HG02852 (cell line): ENCODE results near the gene MEIOB.
"Not testable (repeated sequence)": the region's sequence is repeated elsewhere in the genome, so short reads cannot be mapped to it uniquely, and the experiment has no call there.

Experiments used
- ATAC-seq: cut with Tn5 transposase; IDR thresholded peaks from one replicate; pipeline ENCODE4 v1.9.1; 2021; ENCODE audit warnings: mild to moderate bottlenecking, moderate library complexity; ENCODE audit not compliant: unreplicated experiment

The MEIOB gene

GRCh38 chr16:1816396-1817275, 55.3 kb downstream of the MEIOB start:
- ATAC-seq: no peak

DNA sequence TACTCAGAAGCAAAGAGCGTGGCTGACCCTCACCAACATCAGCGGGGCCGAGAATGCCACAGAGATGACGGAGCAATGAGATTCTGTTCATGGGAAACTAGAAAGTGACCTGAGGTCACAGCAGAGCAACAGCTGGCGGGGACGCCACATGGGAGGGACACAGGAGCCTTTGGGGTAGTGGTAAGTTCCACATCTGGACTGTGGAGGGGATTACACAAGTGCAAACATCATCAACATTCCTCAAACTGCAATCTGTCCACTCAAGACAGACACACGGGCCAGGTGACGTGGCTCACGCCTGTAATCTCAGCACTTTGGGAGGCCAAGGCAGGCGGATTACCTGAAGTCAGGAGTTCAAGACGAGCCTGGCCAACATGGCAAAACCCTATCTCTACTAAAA, 56.5 kb downstream of the MEIOB start:
- ATAC-seq: no peak

- ATAC-seq: no peak
Observed at GRCh38 chr16:1812732-1813163, 59.2 kb downstream of the MEIOB start.

DNA sequence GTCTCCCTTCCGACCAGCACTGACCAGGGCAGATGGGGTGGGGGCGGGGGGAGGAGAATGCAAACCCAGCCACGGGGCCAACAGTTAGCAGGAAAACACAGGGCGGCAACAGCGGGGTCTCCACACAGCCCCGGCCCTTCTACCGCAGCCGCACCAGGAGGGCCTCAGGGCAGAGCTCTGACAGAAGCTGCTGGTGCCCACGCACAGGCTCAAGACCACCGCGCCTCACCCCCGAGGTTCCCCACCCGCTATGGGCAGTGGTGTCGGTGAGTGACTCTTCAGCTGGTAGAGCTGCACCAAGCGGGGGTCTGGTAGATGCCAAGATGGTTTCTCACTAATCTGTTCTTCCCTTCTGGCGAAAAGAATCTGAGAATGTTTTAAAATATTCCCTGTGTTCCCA, 61.4 kb downstream of the MEIOB start:
- ATAC-seq: no peak

DNA sequence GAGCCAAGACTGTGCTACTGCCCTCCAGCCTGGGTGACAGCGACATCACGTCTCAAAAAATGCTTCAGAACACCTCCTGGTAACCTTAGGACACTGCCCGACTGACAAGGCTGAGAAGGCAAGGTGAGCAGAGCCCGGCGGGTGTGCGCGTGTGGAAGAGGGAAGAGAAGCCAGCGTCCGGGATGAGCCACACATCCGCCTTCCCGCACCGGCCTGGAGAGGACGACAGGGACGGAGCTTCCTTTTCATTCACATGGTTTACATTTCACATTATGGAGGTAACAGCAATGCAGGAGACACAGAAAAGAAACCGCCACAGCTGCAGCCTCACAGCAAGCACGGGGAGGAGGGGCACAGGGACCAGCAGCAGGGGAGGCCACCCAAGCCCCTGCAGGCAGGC, 61.9 kb downstream of the MEIOB start:
- ATAC-seq: no peak

- no peak for ATAC-seq
Observed at GRCh38 chr16:1809281-1809801, 62.6 kb downstream of the MEIOB start.

DNA sequence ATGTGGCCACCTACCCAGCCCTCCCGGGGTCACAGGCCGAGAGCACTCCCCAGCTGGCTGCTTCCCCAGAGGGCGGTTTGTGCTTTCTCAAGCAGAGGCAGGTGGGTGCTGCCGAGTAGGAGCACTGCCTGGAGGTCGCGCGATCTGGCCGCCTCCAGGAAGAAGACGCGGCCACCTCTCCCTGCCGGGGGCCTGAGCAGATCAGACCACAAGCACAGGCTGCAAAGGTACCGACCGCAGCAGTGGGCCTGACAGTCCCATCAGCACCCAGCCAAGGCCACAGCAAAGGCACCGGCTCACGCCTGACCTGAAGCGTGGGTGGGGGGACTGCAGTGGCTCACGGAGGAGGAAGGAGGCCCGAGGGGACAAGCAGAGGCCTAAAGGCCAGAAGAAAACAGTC, 63.3 kb downstream of the MEIOB start:
- no peak for ATAC-seq

DNA sequence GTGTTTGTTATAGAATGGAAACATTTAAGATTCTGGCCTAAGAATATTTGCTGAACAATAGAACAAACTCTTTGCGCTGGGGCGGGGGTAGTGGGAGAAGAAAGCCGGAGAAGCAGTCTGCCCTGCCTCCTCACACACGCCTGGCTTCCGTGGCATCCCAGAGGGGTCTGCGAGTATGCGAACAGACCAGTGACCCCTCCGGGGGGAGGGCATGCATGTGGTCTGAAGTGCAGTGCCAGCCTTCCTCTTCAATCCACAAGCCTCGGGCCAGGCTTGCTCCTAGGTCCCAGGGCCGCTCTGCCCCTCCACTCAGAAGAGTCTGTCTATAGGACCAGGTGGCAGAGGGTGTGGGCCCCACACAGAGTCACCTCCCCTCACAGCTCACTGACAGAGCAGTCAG, 64.3 kb downstream of the MEIOB start:
- ATAC-seq: no peak

DNA sequence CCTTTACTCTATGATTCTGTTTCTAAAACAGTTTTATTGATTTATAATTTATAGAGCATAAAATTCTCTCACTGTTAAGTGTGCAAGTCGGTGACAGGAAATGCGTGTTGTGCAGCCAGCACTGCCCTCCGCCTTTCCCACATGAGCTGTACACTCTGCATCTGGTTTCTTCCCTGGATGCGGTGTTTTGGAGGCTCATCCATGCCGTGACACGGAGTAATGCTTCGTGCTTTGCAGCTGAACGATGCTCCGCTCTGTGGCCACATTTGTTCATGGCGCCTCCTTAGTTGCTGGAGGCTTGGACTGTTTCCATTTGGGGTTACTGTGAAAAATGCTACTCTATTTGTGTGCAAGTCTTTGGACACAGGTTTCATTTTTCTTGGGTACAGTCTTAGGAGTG, 71.3 kb downstream of the MEIOB start:
- ATAC-seq: no peak

- not testable (repeated sequence) for ATAC-seq
Observed at GRCh38 chr16:1799263-1799662, 72.7 kb downstream of the MEIOB start.

GRCh38 chr16:1794908-1795666, 76.9 kb downstream of the MEIOB start:
- no peak for ATAC-seq

DNA sequence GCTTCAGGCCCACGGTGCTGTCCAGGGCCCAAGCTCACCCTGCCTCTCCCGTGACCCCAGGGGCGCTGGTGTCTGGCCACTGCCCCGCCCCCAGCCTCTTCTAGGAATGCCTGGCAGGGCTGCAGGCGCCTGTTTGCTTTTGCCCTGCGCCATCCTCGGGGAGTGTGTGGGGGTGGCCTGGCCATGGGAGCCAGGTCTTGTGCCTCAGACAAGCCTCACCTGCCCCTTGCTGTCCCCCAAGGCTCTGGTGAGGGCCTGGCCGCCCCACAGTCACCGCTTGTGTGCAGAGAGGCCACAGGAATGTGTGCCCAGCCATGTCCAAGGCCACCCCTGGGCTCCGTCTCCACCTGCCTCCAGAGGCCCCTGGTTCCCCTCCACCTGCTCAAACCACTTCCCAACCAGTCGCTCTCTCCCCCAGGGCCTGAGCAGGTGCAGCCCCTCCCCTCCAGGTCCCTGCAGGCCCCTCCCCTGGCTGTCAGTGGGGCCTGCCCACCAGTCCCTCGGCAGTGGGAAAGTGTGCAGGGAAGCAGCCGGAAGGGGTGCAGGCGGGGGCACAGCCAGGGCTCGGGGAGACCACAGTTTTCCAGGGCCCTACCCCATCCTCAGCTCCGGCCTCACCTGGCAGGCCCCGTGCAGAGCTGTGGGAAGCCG, 77.6 kb downstream of the MEIOB start:
- no peak for ATAC-seq

GRCh38 chr16:1793578-1794220, 78.3 kb downstream of the MEIOB start, which contains the start of gene IGFALS:
Gene IGFALS (minus strand): TSS chr16:1793705. CDS start chr16:1793652, 53 bp downstream.
- ATAC-seq: no peak

DNA sequence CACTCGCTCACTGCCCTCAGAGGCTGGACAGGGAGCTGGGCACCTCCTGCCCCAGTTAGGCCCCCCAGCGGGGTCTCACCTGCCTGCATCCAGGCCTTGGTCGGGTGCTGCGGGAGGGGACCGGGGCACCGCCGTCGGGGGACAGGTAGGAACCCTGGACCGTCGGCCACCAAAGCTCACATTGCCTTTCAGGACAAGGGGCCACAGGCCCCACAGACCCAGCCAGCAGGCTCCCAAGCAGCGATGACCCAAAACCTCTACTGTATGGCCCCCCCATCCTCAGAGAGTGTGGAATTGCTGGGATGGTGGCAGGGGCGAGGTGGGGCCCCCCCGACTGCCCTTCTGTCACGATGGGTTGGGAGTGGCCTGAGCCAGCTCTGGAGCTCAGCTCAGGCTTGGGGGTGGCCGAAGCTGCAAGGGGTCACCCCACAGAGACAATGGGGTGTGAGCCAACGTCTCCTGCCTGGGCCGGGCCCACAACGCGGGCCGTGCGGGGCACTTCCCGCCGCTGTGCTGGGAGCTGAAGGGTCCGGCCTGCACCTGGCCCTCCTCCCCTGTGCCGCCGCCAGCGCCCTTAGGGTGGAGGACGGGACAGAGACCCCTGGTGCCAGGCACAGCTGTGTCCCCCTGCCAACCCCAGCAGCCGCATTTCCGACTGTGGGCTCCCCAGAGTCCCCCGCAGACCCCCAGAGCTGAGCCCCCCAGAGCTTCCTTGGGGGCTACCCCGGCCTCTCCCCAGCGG, 79.0 kb downstream of the MEIOB start:
- no peak for ATAC-seq

DNA sequence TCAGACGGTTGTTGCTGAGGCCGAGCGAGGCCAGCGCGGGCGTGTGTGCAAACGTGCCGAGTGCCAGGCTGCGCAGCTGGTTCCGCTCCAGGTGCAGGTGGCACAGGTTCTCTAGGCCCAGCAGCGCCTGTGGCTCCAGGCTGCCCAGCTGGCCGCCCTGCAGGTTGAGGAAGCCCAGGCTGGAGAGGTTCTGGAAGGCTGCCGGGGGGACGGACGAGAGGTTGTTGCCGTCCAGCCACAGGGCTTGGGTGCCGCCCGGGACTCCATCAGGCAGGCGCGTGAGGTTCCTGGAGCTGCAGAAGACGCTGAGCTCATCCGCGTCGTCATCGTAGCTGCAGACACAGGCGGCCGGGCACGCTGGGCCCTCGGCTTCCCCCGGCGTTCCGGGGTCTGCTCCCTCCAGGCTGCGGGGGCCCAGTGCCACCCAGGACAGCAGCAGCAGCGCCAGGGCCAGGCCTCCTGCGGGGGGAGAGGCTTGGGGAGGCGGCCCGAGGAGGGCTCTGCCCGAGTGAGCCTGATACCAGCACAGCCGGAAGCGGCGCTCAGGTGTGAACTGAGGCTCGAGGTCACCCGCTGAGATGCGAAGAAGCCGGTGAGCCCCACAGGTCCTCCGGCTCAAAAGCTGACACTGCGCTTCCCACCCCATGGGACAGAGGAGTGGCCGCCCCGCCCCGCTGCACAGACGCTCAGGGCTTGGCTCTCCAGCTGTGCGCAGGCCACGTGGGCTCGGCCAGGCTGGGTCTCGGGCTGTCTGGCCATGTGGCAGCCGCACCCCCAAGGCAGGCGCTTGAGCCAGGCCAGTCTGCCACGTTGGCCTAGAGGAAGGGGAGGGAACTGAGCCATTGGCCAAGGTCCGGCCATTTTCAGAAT, 79.8 kb downstream of the MEIOB start:
- ATAC-seq: no peak

- ATAC-seq: no peak
Observed at GRCh38 chr16:1791256-1791942, 80.6 kb downstream of the MEIOB start.

DNA sequence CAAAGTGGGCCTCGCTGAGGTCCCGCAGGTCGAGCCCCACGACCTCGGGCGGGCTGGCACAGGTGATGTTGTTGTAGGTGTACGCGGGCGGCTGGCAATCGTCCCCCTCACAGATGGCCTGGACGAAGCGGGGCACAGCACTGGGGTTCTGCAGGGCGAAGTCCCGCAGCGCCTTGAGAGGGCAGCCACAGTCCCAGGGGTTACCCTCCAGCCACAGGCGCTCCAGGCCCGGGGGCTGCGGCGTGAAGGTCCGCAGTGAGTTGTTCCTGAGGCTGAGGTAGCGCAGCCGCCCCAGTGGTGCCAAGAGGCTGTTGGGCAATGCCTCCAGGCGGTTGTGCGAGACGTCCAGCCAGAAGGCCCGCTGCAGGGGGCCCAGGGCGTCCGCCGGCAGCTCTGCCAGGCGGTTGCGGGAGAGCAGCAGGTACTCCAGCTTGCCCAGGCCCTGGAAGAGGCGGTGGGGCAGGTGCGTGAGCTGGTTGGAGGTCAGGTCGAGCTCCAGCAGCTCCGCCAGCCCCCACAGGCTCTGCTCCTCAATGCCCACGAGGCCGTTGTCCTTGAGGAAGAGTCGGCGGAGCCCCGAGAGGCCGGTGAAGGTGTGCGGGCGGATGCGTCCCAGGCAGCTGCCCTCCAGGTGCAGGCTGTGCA, 81.2 kb downstream of the MEIOB start:
- ATAC-seq: no peak

DNA sequence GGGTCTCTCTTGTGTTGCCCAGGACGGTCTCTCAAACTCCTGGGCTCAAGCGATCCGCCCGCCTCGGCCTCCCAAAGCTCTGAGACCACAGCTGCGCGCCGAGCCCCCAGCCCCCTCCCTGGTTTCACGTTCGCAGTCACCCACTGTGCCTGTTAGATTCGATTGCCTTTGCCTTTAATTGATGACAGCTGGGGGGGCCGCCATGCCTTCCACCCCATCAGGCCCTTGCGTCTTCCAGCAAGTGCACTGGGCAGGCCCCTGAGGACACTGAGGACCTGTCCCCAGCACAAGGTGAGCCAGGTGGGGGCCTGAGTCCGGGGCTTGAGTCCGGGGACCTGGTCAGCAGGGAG, 81.7 kb downstream of the MEIOB start:
- no peak for ATAC-seq
